Measurements from ENCODE around the gene HS6ST3.

DNA sequence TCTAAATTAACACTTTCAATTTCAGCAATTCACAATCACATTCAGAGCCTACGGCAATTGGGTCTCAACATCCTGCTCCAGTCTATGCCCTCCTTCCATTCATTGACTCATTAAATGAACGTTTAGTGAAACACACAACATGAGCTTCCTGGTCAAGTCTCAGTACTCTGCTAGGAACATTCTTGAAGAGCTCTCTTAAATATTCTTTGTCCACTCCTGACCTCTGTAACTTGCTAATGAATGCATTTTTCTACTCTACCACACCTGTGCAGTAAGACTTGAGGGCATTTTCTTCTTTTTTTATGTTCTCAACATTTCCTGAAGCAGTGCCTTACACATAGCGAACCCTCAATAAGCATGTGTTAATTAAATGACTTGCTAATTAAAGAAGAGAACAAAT is 735.7 kb downstream of the HS6ST3 start:
- TF ChIP-seq EZH2phosphoT487 (IDR thresholded peaks at IDR 0.05; ENCODE audit: low read depth, severe bottlenecking, unreplicated experiment): no peak
- TF ChIP-seq, protein P1, sequence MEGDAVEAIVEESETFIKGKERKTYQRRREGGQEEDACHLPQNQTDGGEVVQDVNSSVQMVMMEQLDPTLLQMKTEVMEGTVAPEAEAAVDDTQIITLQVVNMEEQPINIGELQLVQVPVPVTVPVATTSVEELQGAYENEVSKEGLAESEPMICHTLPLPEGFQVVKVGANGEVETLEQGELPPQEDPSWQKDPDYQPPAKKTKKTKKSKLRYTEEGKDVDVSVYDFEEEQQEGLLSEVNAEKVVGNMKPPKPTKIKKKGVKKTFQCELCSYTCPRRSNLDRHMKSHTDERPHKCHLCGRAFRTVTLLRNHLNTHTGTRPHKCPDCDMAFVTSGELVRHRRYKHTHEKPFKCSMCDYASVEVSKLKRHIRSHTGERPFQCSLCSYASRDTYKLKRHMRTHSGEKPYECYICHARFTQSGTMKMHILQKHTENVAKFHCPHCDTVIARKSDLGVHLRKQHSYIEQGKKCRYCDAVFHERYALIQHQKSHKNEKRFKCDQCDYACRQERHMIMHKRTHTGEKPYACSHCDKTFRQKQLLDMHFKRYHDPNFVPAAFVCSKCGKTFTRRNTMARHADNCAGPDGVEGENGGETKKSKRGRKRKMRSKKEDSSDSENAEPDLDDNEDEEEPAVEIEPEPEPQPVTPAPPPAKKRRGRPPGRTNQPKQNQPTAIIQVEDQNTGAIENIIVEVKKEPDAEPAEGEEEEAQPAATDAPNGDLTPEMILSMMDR (IDR thresholded peaks at IDR 0.05; ENCODE audit: poor library complexity): no peak

Measured in hepatocyte (in vitro differentiated cells).